SK-N-SH (cell line): ENCODE data around the gene EDN3. TPM values are rescaled to one million over a fixed set of nuclear protein-coding genes. Genes with fewer than 3 reads are reported as not detected.

Experiments
- CTCF ChIA-PET: fragments of 300-600, 350-600 bp; formaldehyde crosslinking; extraction: SDS; loops from one replicate; lab custom pipeline; 2021; lab: Yijun Ruan, JAX
- POLR2A ChIA-PET: fragments of 350-600 bp; sonication (Branson Sonifier 250); formaldehyde crosslinking; extraction: SDS; loops from one replicate; lab custom pipeline; 2020; ENCODE audit warnings: antibody characterized with exemption, inconsistent platforms; lab: Yijun Ruan, JAX
- DNase-seq: peaks from one replicate; pipeline ENCODE4 v3.0.0; 2012
- H2AFZ ChIP-seq: fragments of 200-600 bp; sonication (generic); 2 replicates; pipeline ENCODE4 v1.8.1; 2016; ENCODE audit warnings: antibody characterized with exemption, mild to moderate bottlenecking, low read depth
- H3F3A ChIP-seq: fragments of 200-600 bp; sonication (generic); replicated peaks from 2 replicates; pipeline ENCODE3; 2016; ENCODE audit warnings: antibody characterized with exemption, mild to moderate bottlenecking; ENCODE audit not compliant: insufficient read depth
- H3K27ac ChIP-seq, 2 experiments: fragments of 200-500 bp in 1 of 2; fragments of 200-600 bp in 1 of 2; sonication (Bioruptor generic) in 1 of 2; sonication (generic), shearing (Covaris generic) in 1 of 2; 2 replicates each; pipeline versions ENCODE4 v1.5.1 to v1.6.1; 2014 to 2016; ENCODE audit warnings: low read depth in 2 of 2, inconsistent platforms in 1 of 2, low read length in 1 of 2, mild to moderate bottlenecking in 1 of 2, mixed read lengths in 1 of 2
- H3K27me3 ChIP-seq: fragments of 200-600 bp; sonication (generic), shearing (Covaris generic); 2 replicates; pipeline ENCODE4 v1.6.1; 2016; ENCODE audit warnings: mixed run types; ENCODE audit not compliant: insufficient read depth
- H3K36me3 ChIP-seq, 2 experiments: fragments of 200-500 bp in 1 of 2; fragments of 200-600 bp in 1 of 2; sonication (Bioruptor generic) in 1 of 2; sonication (generic) in 1 of 2; replicated peaks in 1 of 2; 2 replicates each; pipeline versions ENCODE3 to v1.5.1; 2014 to 2016; ENCODE audit warnings: low read length in 1 of 2, mild to moderate bottlenecking in 1 of 2; ENCODE audit not compliant: insufficient read depth in 2 of 2, control insufficient read depth in 1 of 2
- H3K4me1 ChIP-seq, 2 experiments: fragments of 200-500 bp in 1 of 2; fragments of 200-600 bp in 1 of 2; sonication (Bioruptor generic) in 1 of 2; sonication (generic), shearing (Covaris generic) in 1 of 2; 2 replicates each; pipeline versions ENCODE4 v1.5.1 to v1.6.1; 2014 to 2016; ENCODE audit warnings: low read depth in 1 of 2, low read length in 1 of 2, mixed run types in 1 of 2; ENCODE audit not compliant: insufficient read depth in 2 of 2, control insufficient read depth in 1 of 2
- H3K4me2 ChIP-seq: fragments of 200-600 bp; sonication (generic), shearing (Covaris generic); 2 replicates; pipeline ENCODE4 v1.6.1; 2017; ENCODE audit warnings: mixed run types
- H3K4me3 ChIP-seq, 2 experiments: fragments of 200-500 bp in 1 of 2; fragments of 200-600 bp in 1 of 2; sonication (Bioruptor generic) in 1 of 2; sonication (generic), shearing (Covaris generic) in 1 of 2; 2 replicates each; pipeline versions ENCODE4 v1.5.1 to v1.8.1; 2014 to 2016; ENCODE audit warnings: low read depth in 2 of 2, inconsistent platforms in 1 of 2, low read length in 1 of 2, mild to moderate bottlenecking in 1 of 2, mixed read lengths in 1 of 2, moderate library complexity in 1 of 2
- H3K79me2 ChIP-seq: fragments of 200-600 bp; sonication (generic); 2 replicates; pipeline ENCODE4 v1.8.1; 2017; ENCODE audit warnings: mild to moderate bottlenecking; ENCODE audit not compliant: insufficient read depth
- H3K9ac ChIP-seq: fragments of 200-600 bp; sonication (generic); 2 replicates; pipeline ENCODE4 v1.6.1; 2017; ENCODE audit warnings: mixed run types
- H3K9me2 ChIP-seq: fragments of 200-600 bp; sonication (generic); 2 replicates; pipeline ENCODE4 v1.6.1; 2017; ENCODE audit warnings: mixed run types
- H3K9me3 ChIP-seq: fragments of 200-600 bp; sonication (generic); 2 replicates; pipeline ENCODE4 v1.6.1; 2017; ENCODE audit warnings: mixed run types, mild to moderate bottlenecking, moderate library complexity
- H4K20me1 ChIP-seq: fragments of 200-600 bp; sonication (generic); 2 replicates; pipeline ENCODE4 v1.6.1; 2017; ENCODE audit warnings: mild to moderate bottlenecking, mixed run types; ENCODE audit not compliant: insufficient read depth
- CHD2 ChIP-seq: fragments of 150-350 bp; IDR thresholded peaks from 2 replicates; pipeline ENCODE4 v1.6.1; 2018; ENCODE audit warnings: low read length; ENCODE audit not compliant: partially characterized antibody
- ELF1 ChIP-seq: IDR thresholded peaks from 2 replicates; pipeline ENCODE4 v1.4.0; 2012
- EZH2phosphoT487 ChIP-seq: fragments of 200-600 bp; sonication (generic); IDR thresholded peaks from 2 replicates; pipeline ENCODE4 v1.6.1; 2017; ENCODE audit warnings: low read depth, mixed run types, mild to moderate bottlenecking, antibody characterized with exemption, moderate library complexity, borderline replicate concordance
- FOXJ3 ChIP-seq: sonication (generic); formaldehyde crosslinking; IDR thresholded peaks from 2 replicates; pipeline ENCODE4 v1.5.1; 2020; ENCODE audit warnings: mild to moderate bottlenecking, missing genetic modification reagents
- FOXM1 ChIP-seq: IDR thresholded peaks from 2 replicates; pipeline ENCODE4 v1.4.0; 2012; ENCODE audit warnings: low read depth, mild to moderate bottlenecking
- GATA2 ChIP-seq: sonication (generic); formaldehyde crosslinking; IDR thresholded peaks from 2 replicates; pipeline ENCODE4 v1.5.0; 2020; ENCODE audit warnings: mild to moderate bottlenecking, missing genetic modification reagents
- JUND ChIP-seq: IDR thresholded peaks from 2 replicates; pipeline ENCODE4 v1.4.0; 2012
- NFIC ChIP-seq: IDR thresholded peaks from 2 replicates; pipeline ENCODE4 v1.4.0; 2012; ENCODE audit warnings: borderline replicate concordance
- POLR2AphosphoS5 ChIP-seq: IDR thresholded peaks from 2 replicates; pipeline ENCODE4 v1.6.1; 2012; ENCODE audit warnings: low read depth, low read length
- RAD21 ChIP-seq: IDR thresholded peaks from 2 replicates; pipeline ENCODE4 v1.6.1; 2012; ENCODE audit warnings: mild to moderate bottlenecking, low read length
- RCOR1 ChIP-seq: fragments of 150-350 bp; IDR thresholded peaks from 2 replicates; pipeline ENCODE4 v1.6.1; 2017; ENCODE audit warnings: antibody characterized with exemption, low read length
- RXRA ChIP-seq: IDR thresholded peaks from 2 replicates; pipeline ENCODE4 v1.4.0; 2012; ENCODE audit warnings: low read depth, mild to moderate bottlenecking, borderline replicate concordance
- SIN3A ChIP-seq: IDR thresholded peaks from 2 replicates; pipeline ENCODE4 v1.6.1; 2012; ENCODE audit warnings: low read depth, mild to moderate bottlenecking, low read length, moderate library complexity, borderline replicate concordance
- SMC3 ChIP-seq: IDR thresholded peaks from 2 replicates; pipeline ENCODE4 v1.6.1; 2012; ENCODE audit warnings: low read depth, low read length, improper control_type of control experiment
- TCF12 ChIP-seq: IDR thresholded peaks from 2 replicates; pipeline ENCODE4 v1.4.0; 2012
- TEAD4 ChIP-seq: IDR thresholded peaks from 2 replicates; pipeline ENCODE4 v1.4.0; 2012; ENCODE audit warnings: mild to moderate bottlenecking, borderline replicate concordance; ENCODE audit not compliant: insufficient read depth
- YY1 ChIP-seq: IDR thresholded peaks from 2 replicates; pipeline ENCODE4 v1.4.0; 2012; ENCODE audit warnings: low read depth, mild to moderate bottlenecking
- WGBS: methylation state at CpG from one replicate; pipeline ENCODE4 v1.1.6; 2017; ENCODE audit warnings: low lambda C conversion rate; 5-methylcytosine and 5-hydroxymethylcytosine counted together
- polyA plus RNA-seq, 3 experiments: library from polyadenylated mRNA; depleted of rRNA; stranded (reverse); fragments of >200 nt; gene quantifications; 2 replicates each; pipeline ENCODE4 v1.2.3, GENCODE V29; 2012
- TF ChIP-seq, protein P1 (sequence below): IDR thresholded peaks from 2 replicates; pipeline ENCODE4; 2012
- TF ChIP-seq, protein P2 (sequence below): fragments of 200-600 bp; sonication (generic); IDR thresholded peaks from 2 replicates; pipeline ENCODE4 v1.6.1; 2017; ENCODE audit warnings: antibody characterized with exemption, mild to moderate bottlenecking, moderate library complexity
- TF ChIP-seq, protein P3 (sequence below): IDR thresholded peaks from 2 replicates; pipeline ENCODE4 v1.6.1; 2012; ENCODE audit warnings: mild to moderate bottlenecking, low read depth, low read length, moderate library complexity
- TF ChIP-seq, protein P4 (sequence below): fragments of 150-350 bp; IDR thresholded peaks from 2 replicates; pipeline ENCODE4 v1.6.1; 2017; ENCODE audit warnings: antibody characterized with exemption, low read length, low read depth, borderline replicate concordance
- TF ChIP-seq, protein P5 (sequence below): IDR thresholded peaks from 2 replicates; pipeline ENCODE4 v1.4.0; 2012; ENCODE audit warnings: low read depth

The EDN3 gene
- polyA plus RNA-seq, 1 of the 3 experiments (the other 2 are of a cell fraction), result 0.02 TPM

DNA sequence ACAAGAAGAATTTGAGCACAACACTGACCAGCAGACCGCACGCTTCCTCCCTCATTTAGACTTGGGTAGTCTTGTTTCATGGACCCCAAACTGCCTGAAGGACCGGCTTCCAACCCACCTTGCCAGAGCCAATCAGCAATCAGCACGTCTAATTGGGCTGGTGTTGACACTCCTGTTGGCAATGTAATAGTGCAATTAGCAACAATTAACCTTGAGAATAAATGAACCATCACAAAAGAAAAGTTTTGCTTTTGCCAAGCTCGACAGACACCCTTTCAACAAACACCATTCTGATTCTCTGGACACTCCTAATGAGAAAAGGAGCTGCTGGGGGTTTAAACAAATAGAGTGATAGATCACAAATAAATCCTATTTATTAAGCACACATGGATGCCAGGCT, 61.0 kb downstream of the EDN3 start:
- Histone ChIP-seq H3K27ac (no peak overlapping the region), H3K36me3 (no peaks in the 10 kb centered on the region), H3K27me3 (no peaks in the 10 kb centered on the region), H4K20me1 (no peaks in the 10 kb centered on the region), H3K4me3 (no peak overlapping the region), H2AFZ (no peak overlapping the region), H3K79me2 (no peaks in the 10 kb centered on the region), H3K9me2 (no peaks in the 10 kb centered on the region), H3K9me3 (no peaks in the 10 kb centered on the region), H3K4me2 (no peak overlapping the region), H3K9ac (no peak overlapping the region), H3K4me1 (peaks cover 0 to 5% of the 10 kb centered on the region in 2 experiments; a peak in 1 of 4 replicates), H3F3A (no peaks in the 10 kb centered on the region)
- no peak for DNase-seq
- TF ChIP-seq EZH2phosphoT487 (no peak), JUND (no peak), RAD21 (no peak), CHD2 (no peak), FOXM1 (no peak), YY1 (no peak), TCF12 (no peak), SMC3 (no peak), POLR2AphosphoS5 (no peak), ELF1 (no peak), GATA2 (no peak), FOXJ3 (CRISPR knock-in tag) (no peak), SIN3A (no peak), RXRA (no peak)
- TF ChIP-seq, protein P1, sequence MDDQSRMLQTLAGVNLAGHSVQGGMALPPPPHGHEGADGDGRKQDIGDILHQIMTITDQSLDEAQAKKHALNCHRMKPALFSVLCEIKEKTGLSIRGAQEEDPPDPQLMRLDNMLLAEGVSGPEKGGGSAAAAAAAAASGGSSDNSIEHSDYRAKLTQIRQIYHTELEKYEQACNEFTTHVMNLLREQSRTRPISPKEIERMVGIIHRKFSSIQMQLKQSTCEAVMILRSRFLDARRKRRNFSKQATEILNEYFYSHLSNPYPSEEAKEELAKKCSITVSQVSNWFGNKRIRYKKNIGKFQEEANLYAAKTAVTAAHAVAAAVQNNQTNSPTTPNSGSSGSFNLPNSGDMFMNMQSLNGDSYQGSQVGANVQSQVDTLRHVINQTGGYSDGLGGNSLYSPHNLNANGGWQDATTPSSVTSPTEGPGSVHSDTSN, result no peak
- TF ChIP-seq, protein P2, sequence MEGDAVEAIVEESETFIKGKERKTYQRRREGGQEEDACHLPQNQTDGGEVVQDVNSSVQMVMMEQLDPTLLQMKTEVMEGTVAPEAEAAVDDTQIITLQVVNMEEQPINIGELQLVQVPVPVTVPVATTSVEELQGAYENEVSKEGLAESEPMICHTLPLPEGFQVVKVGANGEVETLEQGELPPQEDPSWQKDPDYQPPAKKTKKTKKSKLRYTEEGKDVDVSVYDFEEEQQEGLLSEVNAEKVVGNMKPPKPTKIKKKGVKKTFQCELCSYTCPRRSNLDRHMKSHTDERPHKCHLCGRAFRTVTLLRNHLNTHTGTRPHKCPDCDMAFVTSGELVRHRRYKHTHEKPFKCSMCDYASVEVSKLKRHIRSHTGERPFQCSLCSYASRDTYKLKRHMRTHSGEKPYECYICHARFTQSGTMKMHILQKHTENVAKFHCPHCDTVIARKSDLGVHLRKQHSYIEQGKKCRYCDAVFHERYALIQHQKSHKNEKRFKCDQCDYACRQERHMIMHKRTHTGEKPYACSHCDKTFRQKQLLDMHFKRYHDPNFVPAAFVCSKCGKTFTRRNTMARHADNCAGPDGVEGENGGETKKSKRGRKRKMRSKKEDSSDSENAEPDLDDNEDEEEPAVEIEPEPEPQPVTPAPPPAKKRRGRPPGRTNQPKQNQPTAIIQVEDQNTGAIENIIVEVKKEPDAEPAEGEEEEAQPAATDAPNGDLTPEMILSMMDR, result no peak
- CTCF ChIA-PET, result interaction anchor here (1.0 to 1.2 kb wide), 2 partner anchors 14 to 96 kb away, joined by 3 read pairs; no protein-coding TSS in a partner anchor
- POLR2A ChIA-PET, result no interaction called here
- WGBS, result 61% methylated on average over 5 of the region's 5 CpGs

DNA sequence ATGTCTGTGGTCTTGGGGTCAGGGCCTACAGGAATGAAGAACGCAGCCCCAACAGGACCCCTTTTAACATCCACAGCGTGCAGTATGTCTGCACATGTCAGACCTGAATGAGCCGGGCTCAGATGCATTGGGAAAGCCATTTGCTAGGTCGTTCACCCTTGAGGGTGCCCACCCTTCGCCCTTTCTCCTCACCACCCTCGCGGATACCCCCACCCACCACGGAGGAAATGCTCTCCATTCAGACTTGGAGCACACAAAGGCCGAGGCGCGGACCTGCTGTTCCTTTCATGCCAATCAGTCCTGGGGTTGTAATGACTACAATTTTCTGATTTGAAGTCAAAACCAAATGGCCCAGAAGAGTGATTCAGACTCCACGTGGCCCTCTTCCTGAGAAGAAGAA, 62.7 kb downstream of the EDN3 start:
- CTCF ChIA-PET, result interaction anchor here (0.9 kb wide), 1 partner anchor 14 kb away, joined by 3 read pairs; no protein-coding TSS in a partner anchor
- no peaks in the 10 kb centered on the region for H3K79me2 ChIP-seq
- no peaks in the 10 kb centered on the region for H3K27me3 ChIP-seq
- H3K9ac ChIP-seq, result no peak overlapping the region
- H3K4me1 ChIP-seq, result no peaks in the 10 kb centered on the region; a peak in 1 of 4 replicates
- H3K4me3 ChIP-seq, result no peak overlapping the region
- no peaks in the 10 kb centered on the region for H3K9me3 ChIP-seq
- no peaks in the 10 kb centered on the region for H3K36me3 ChIP-seq
- DNase-seq, result no peak
- WGBS, result 74% methylated on average over 9 of the region's 12 CpGs
- H3K9me2 ChIP-seq, result no peaks in the 10 kb centered on the region
- H4K20me1 ChIP-seq, result no peaks in the 10 kb centered on the region
- H3F3A ChIP-seq, result no peaks in the 10 kb centered on the region
- no peak overlapping the region for H3K27ac ChIP-seq
- no peak overlapping the region for H2AFZ ChIP-seq
- POLR2A ChIA-PET, result no interaction called here
- no peak overlapping the region for H3K4me2 ChIP-seq
- TF ChIP-seq TEAD4, result no peak
- TF ChIP-seq, protein P3, sequence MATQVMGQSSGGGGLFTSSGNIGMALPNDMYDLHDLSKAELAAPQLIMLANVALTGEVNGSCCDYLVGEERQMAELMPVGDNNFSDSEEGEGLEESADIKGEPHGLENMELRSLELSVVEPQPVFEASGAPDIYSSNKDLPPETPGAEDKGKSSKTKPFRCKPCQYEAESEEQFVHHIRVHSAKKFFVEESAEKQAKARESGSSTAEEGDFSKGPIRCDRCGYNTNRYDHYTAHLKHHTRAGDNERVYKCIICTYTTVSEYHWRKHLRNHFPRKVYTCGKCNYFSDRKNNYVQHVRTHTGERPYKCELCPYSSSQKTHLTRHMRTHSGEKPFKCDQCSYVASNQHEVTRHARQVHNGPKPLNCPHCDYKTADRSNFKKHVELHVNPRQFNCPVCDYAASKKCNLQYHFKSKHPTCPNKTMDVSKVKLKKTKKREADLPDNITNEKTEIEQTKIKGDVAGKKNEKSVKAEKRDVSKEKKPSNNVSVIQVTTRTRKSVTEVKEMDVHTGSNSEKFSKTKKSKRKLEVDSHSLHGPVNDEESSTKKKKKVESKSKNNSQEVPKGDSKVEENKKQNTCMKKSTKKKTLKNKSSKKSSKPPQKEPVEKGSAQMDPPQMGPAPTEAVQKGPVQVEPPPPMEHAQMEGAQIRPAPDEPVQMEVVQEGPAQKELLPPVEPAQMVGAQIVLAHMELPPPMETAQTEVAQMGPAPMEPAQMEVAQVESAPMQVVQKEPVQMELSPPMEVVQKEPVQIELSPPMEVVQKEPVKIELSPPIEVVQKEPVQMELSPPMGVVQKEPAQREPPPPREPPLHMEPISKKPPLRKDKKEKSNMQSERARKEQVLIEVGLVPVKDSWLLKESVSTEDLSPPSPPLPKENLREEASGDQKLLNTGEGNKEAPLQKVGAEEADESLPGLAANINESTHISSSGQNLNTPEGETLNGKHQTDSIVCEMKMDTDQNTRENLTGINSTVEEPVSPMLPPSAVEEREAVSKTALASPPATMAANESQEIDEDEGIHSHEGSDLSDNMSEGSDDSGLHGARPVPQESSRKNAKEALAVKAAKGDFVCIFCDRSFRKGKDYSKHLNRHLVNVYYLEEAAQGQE, result no peak
- no peak for TF ChIP-seq NFIC
- no peak for TF ChIP-seq JUND
- TF ChIP-seq TCF12, result no peak
- no peak for TF ChIP-seq EZH2phosphoT487
- TF ChIP-seq, protein P4, sequence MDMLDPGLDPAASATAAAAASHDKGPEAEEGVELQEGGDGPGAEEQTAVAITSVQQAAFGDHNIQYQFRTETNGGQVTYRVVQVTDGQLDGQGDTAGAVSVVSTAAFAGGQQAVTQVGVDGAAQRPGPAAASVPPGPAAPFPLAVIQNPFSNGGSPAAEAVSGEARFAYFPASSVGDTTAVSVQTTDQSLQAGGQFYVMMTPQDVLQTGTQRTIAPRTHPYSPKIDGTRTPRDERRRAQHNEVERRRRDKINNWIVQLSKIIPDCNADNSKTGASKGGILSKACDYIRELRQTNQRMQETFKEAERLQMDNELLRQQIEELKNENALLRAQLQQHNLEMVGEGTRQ, result no peak
- TF ChIP-seq RCOR1, result no peak
- TF ChIP-seq CHD2, result no peak
- TF ChIP-seq RXRA, result no peak
- TF ChIP-seq, protein P5, sequence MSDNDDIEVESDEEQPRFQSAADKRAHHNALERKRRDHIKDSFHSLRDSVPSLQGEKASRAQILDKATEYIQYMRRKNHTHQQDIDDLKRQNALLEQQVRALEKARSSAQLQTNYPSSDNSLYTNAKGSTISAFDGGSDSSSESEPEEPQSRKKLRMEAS, result no peak
